HG03060 (cell line): Measurements from ENCODE around the gene NUMA1.

ENCODE experiments used
- ATAC-seq: cut with Tn5 transposase; IDR thresholded peaks from one replicate; pipeline ENCODE4 v1.9.1; 2021; ENCODE audit warnings: low read depth, moderate number of reproducible peaks; ENCODE audit not compliant: unreplicated experiment

NUMA1 gene

GRCh38 chr11:71979602-71980001 is 100.7 kb downstream of the NUMA1 start:
- no peak for ATAC-seq

- no peak for ATAC-seq
Measured at GRCh38 chr11:71979094-71979493, 101.2 kb downstream of the NUMA1 start.

- no peak for ATAC-seq
Measured at GRCh38 chr11:71977743-71978418, 102.5 kb downstream of the NUMA1 start.

DNA sequence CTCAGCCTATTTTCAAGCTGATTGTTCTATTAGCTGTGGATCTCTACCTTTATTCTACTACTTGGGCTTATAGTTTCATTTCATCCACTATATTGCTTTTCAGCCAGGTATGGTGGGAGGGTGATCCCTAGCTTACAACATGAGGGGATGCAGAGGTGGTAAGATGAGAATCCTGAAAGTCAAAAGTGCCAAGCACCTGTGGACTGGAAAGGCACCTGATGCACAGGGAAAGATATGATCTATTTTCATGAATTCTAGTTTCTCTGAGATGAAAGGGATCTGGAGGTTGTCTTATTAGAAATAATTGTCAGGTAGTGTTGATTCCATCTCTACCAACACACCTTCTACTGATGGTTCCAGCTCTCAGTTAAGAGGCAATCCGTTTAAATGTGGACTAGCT is 103.3 kb downstream of the NUMA1 start:
- ATAC-seq = no peak

GRCh38 chr11:71976551-71976950 is 103.8 kb downstream of the NUMA1 start:
- no peak for ATAC-seq

DNA sequence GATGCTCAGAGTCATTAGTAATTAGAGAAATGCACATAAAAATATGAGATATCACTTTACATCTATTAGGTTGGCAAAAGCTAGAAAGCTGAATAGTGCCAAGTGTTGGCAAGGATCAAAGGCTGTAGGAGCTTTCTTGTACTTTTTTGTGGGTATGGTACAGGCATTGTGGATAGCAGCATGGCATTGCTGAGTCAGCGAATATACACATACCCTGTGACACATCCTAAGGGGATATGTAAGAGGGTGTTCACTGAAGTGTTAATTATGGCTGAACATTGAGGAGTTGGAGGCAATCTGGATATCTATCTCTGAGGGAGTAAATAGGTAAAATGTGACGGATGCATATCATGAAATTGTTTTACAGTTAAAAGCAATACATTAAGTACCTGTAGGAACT is 108.7 kb downstream of the NUMA1 start:
- ATAC-seq = no peak

DNA sequence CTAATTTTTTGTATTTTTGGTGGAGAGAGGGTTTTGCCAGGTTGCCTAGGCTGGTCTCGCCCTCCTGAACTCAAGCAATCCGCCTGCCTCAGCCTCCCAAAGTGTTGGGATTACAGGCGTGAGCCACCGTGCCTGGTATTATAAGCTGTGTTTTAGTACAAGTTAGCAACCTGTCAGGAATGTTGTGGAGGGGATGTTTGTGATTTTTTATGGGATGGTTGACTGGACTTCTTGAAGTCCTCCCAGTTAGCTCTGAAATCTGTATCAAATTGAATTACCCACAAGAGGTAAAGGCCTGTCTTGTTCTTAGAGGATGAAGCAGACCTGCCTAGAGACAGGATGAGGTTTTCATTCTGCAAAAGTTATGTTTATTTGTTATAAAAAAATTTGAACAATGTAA is 115.7 kb downstream of the NUMA1 start:
- no peak for ATAC-seq

DNA sequence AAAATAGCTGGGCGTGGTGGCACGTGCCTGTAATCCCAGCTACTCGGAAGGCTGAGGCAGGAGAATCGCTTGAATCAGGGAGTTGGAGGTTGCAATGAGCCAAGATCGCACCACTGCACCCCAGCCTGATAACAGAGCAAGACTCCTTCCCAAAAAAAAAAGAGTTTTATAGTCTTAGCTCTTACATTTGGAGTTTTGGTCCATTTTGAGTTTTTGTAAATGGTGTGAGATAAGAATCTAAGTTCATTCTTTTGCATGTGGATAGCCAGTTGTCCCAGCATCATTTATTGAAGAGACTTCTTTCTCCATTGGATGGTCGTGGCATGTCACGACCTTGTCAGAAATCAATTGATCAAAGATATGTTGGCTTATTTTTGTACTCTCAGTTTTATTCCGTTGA is 116.9 kb downstream of the NUMA1 start:
- ATAC-seq = no peak

DNA sequence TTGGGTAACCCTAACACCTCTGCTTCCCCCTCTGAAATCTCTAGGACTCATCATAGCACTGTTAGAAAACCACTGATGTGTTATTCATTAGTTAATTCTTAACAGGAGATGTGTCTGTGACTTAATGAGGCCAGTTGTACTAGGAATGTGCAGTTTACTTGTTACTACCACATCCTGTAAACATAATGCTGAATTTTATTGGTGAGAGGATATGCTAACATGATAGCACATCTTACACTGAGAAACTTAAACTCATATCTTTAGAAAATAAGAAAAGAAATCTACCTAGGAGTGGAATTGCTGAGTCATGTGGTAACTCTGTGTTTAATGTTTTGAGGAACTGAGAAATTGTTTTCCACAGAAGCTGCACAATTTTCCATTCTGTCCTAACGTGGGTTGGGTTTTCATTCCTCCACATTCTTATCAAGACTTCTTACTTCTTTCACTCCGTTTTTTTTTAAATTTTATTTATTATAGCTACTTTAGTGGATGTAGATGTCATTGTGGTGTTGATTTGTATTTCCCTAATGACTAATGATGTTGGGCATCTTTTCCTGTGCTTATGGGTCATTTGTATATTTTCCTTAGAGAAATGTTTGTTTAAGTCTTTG is 117.8 kb downstream of the NUMA1 start:
- peak; percentile 50 for ATAC-seq

DNA sequence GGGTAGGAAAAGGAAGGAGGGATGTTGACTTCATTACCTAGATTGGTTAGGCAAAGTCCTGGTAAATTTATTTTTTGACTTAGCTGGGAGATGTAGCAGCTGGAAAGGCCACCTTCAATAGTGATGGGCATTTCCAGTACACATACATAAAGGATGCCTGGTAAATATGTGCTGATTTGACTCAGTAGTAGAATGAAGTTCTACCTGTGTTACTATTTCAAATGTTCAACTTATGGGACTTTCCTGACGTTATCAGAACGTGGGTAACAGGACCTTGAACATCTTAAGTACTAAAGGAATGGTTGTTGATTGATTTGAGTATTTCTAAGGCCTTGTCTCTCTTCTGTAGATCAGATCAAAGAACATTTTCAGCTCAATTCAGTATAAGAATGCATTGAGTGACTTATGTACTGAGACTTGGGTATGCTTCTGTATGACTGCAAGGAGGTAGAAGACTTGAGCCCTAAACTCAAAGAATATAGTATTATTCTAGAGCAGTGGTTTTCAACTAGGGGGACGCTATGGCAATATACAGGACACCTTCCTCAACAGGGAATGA is 124.4 kb downstream of the NUMA1 start:
- ATAC-seq = no peak
